GM19025 (cell line): ENCODE measurements around the gene RBM5.

Source experiments
- ATAC-seq: cut with Tn5 transposase; IDR thresholded peaks from one replicate; pipeline ENCODE4 v1.9.1; 2021; ENCODE audit warnings: mild to moderate bottlenecking, low read depth, moderate library complexity; ENCODE audit not compliant: unreplicated experiment

RBM5 gene

GRCh38 chr3:50137531-50137930 is 48.8 kb downstream of the RBM5 start:
- ATAC-seq, result no peak

- ATAC-seq, result no peak
Measured at GRCh38 chr3:50138266-50139200, 49.8 kb downstream of the RBM5 start.

- ATAC-seq, result no peak
Measured at GRCh38 chr3:50139308-50139707, 50.6 kb downstream of the RBM5 start.

DNA sequence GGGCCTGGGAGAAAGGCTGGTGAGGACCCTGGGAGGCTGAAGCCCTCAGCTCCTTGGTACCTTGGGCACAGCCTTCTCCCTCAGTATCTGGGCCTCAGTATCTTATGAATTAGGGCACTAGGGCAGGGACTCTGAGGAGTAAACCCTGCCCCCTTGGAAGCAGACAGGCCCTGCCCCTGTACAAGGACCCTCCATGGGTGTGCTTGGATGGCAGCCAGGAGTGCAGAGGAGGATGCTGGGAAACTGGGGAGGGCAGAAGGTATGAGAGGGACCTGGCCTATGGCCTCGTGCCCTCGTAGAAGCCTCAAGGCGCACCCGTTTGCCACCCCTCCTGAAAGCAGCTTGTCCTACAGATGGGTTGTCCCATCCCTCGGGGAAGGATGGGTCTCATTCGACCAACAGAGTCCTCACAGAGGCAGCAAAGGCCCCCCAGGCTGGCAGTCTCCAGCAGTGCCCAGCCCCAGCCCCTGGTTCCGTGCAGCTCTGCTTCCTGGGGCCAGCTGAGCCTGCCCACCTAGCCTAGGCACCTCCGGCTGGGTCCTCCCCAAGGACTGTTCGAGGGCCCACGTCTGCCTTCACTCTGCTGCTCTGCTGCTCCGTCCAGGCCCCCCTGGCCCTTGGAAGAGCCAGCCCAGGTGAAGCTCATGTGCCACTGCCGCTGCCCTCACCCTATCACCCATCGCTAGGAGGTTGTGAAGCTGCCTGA is 51.2 kb downstream of the RBM5 start:
- ATAC-seq, result no peak

GRCh38 chr3:50140990-50141389 is 52.3 kb downstream of the RBM5 start:
- ATAC-seq, result no peak

DNA sequence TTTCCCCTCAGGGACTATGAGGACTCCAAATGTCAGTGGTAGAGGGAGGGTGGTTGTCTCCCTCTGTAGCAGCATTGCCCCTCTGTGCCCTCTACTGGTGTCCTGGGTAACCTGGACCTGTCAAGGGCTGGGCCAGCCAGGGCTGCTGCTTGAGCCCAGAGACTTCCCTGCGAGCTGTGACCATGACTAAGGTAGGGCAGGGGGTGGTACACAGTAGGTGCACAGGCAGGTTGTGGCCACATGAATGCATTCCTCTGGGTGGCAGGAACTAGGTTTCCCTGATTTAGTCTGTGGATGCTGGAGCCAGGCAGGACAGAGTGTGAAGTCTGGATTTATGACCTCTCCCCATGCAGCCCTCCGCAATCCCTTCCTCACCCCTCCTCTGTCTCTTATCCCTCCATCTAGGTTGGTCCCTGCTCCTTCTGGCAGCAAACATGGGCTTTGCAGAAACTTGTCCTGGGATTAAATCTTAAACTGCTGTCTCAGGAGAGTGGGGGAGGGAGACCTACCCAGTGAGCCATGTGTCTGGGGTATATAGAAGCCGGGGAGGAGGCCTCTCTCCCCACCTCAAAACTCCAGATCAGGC is 57.7 kb downstream of the RBM5 start:
- no peak for ATAC-seq

- ATAC-seq, result no peak
Measured at GRCh38 chr3:50147016-50147415, 58.3 kb downstream of the RBM5 start.

GRCh38 chr3:50147447-50147846 is 58.7 kb downstream of the RBM5 start:
- ATAC-seq, result no peak

GRCh38 chr3:50147861-50148260 is 59.1 kb downstream of the RBM5 start:
- no peak for ATAC-seq

- no peak for ATAC-seq
Measured at GRCh38 chr3:50150404-50150750, 61.7 kb downstream of the RBM5 start.

DNA sequence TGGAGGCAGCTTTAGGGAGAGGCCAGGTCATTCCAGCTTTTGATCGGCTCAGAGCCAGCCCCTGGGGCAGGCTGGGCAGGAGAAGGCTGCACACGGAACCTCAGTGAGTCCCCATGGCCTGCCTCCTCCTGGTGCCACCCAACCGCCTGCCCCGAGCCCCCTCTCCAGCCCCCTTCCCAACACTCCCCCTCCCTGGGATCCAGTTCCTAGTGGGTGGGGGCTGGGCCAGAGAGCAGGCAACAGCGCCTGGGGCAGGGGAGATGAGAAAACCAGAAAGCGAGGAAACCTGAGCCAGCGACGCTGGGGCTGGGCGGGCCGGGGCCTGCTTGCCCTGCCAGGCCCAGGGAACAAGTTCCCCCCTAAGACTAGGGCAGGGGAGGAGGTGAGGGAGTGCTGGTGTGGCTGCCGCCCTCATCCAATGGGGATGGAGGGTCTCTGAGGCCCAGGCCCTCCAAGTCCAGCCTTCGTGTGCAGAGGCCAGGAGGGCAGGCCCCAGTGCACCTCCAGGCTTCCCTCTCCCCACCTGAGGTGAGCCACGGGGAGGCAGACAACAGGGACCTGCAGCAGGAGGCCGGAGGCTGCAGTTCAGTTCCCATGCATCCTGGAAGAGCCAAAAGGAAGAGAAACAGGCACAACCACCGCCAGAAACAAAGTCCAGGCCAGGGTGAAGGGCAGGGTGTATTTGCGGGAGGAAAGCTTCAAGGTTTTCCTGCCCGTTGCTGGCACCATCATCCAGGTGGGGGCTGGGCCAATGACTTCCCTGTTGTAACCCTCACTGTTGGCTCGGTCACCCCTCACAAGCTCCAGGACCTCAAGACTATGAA is 62.4 kb downstream of the RBM5 start:
- ATAC-seq, result no peak

- no peak for ATAC-seq
Measured at GRCh38 chr3:50151728-50152127, 63.0 kb downstream of the RBM5 start.

DNA sequence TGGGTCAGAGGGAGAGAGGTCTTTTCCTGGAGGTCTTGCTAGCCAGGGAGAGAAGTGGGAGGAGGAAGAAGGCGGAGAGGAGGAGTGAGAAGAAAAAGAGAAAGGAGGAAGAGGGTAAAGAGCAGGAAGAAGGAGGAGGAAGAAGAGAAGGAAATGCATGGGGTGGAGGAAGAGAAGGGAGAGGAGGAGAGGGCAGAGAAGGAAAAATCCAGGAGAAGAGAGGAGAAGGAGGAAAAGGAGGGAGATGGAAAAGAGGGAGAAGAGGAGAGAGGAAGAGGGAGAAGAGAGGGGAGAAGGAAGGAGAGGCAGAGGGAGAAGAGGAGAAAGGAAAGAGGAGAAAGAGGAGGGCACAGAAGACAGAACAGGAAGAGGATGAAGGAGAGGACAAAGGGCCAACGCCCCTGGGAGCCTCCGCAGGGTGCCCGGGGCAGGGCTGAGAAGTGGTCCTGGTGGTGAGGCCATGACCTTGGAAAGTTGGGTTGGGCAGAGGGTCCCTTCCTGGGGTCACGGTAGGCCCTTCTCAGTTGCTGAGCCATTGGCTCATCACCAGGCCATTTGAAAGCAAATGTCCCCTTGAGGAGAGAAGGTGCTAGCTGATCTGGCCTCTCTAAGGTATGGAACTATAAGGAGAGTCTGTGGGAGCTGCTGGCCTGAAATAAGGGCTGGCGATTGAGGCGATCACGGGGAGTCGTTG is 65.2 kb downstream of the RBM5 start:
- ATAC-seq, result no peak

GRCh38 chr3:50154476-50154839 is 65.7 kb downstream of the RBM5 start:
- ATAC-seq, result peak; percentile 21

DNA sequence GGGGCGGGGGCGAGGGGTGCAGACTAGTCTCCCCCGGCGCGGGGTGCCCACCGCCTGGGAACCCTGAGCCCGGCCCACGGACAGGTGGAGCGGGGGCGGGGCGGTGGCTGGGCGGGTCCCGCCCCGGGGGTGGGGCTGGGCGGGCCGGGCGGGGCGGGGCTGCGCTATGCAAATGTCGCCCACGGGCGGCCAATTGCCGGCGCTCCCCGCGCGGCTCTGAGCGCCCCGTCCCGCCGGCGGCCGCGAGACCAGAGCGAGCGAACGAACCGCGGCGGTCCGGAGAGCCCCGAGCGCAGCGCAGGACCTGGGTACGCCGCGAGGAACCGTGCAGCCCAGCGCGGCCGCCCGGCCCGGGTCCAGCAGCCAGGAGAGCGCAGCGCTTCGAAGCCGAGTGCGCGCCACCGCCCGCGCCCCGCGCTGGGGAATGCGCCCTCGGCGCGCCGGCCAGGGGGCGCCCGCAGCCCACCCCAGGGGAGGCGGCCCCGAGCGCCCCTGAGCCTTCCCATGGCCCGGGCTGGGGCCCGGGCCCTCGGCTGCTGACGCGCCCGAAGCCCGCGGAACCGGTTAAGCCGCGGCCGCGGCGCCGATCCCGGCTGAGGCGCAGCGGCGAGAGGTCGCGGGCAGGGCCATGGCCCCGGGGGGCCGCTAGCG is 66.2 kb downstream of the RBM5 start, which contains the start of gene SEMA3F:
TSS of gene SEMA3F (plus strand) at position 485 of the 651 bp plus-strand sequence. CDS start 4,299 bp downstream, outside the sequence.
- ATAC-seq, result peak; percentile 83

DNA sequence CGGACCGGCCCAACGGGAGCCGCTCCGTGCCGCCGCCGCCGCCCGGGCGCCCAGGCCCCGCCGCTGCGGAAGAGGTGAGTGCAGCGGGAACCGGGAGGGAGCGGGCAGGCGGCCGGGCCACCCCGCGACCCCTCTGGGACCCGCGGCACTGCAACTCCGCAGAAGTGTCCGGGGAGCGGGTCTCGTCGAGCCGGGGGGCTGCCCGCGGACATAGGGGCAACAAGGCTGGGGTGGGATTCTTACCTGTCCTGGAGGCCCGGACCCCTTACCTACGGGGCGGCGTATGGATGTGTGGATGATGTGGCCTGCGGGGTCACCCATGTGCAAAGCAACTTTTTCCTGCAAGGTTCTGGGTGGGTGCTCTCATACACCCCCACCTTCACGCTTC is 66.8 kb downstream of the RBM5 start:
- ATAC-seq, result no peak

- ATAC-seq, result no peak
Measured at GRCh38 chr3:50155891-50156290, 67.2 kb downstream of the RBM5 start.

- no peak for ATAC-seq
Measured at GRCh38 chr3:50156549-50157493, 68.1 kb downstream of the RBM5 start.
